ENCODE results near the gene TERT. TPM values are rescaled to one million over a fixed set of nuclear protein-coding genes. Genes with fewer than 3 reads are reported as not detected.

The TERT gene
- polyA plus RNA-seq, 1 donor from 2014 or later, result not detected

GRCh38 chr5:1278656-1279442 is 16.0 kb downstream of the TERT start:
- Histone ChIP-seq H3K27me3 (ENCODE audit: insufficient read depth, low read depth, low read length) (no peaks in the 10 kb centered on the region), H3K4me2 (ENCODE audit: low read length) (no peak overlapping the region), H3K9me2 (ENCODE audit: insufficient read depth, low read length) (no peaks in the 10 kb centered on the region), H3K27ac (ENCODE audit: low read length) (no peak overlapping the region), H3K36me3 (ENCODE audit: insufficient read depth, low read length) (no peaks in the 10 kb centered on the region), H3K9ac (ENCODE audit: low read length) (no peak overlapping the region), H3K9me3 (ENCODE audit: low read length) (no peaks in the 10 kb centered on the region), H3K79me2 (replicated peaks; ENCODE audit: insufficient read depth, low read length) (no peaks in the 10 kb centered on the region), H3F3A (ENCODE audit: insufficient read depth, low read length, poor library complexity, severe bottlenecking) (no peaks in the 10 kb centered on the region), H4K20me1 (ENCODE audit: insufficient read depth) (no peaks in the 10 kb centered on the region), H3K4me3 (ENCODE audit: low read length) (no peak overlapping the region), H2AFZ (ENCODE audit: low read depth, low read length) (no peak overlapping the region)
- no peak for TF ChIP-seq MXI1 (conservative IDR thresholded peaks at IDR 0.05; ENCODE audit: poor library complexity, severe bottlenecking)
- TF ChIP-seq EP300 (conservative IDR thresholded peaks at IDR 0.05; ENCODE audit: poor library complexity, severe bottlenecking), result no peak
- TF ChIP-seq REST (IDR thresholded peaks at IDR 0.05; ENCODE audit: borderline replicate concordance), result no peak
- TF ChIP-seq CTCF (IDR thresholded peaks at IDR 0.05; ENCODE audit: poor library complexity, severe bottlenecking), result no peak
- no peak for TF ChIP-seq SMC3 (conservative IDR thresholded peaks at IDR 0.05; ENCODE audit: poor library complexity)
- no peak for TF ChIP-seq TAF1 (IDR thresholded peaks at IDR 0.05; ENCODE audit: low read depth)
- no peak for TF ChIP-seq POLR2AphosphoS5 (IDR thresholded peaks at IDR 0.05)
- TF ChIP-seq RAD21 (conservative IDR thresholded peaks at IDR 0.05), result no peak
- TF ChIP-seq EZH2 (IDR thresholded peaks at IDR 0.05; ENCODE audit: borderline replicate concordance, insufficient read depth, low read length, poor library complexity, severe bottlenecking), result no peak

GRCh38 chr5:1278216-1278615 is 16.7 kb downstream of the TERT start:
- H3K4me3 ChIP-seq (ENCODE audit: low read length), result no peak overlapping the region
- H3K27me3 ChIP-seq (ENCODE audit: insufficient read depth, low read depth, low read length), result no peaks in the 10 kb centered on the region
- no peak overlapping the region for H3K4me2 ChIP-seq (ENCODE audit: low read length)

More at GRCh38 chr5:1278216-1278615, 16.7 kb downstream of the TERT start:
- Histone ChIP-seq H3K9me3 (ENCODE audit: low read length) (no peaks in the 10 kb centered on the region), H3K9ac (ENCODE audit: low read length) (no peak overlapping the region), H3K79me2 (replicated peaks; ENCODE audit: insufficient read depth, low read length) (no peaks in the 10 kb centered on the region), H3K36me3 (ENCODE audit: insufficient read depth, low read length) (no peaks in the 10 kb centered on the region), H3F3A (ENCODE audit: insufficient read depth, low read length, poor library complexity, severe bottlenecking) (no peaks in the 10 kb centered on the region), H3K9me2 (ENCODE audit: insufficient read depth, low read length) (no peaks in the 10 kb centered on the region), H3K27ac (ENCODE audit: low read length) (no peak overlapping the region), H2AFZ (ENCODE audit: low read depth, low read length) (no peak overlapping the region), H4K20me1 (ENCODE audit: insufficient read depth) (no peaks in the 10 kb centered on the region)
- no peak for TF ChIP-seq CTCF (IDR thresholded peaks at IDR 0.05; ENCODE audit: poor library complexity, severe bottlenecking)
- TF ChIP-seq SMC3 (conservative IDR thresholded peaks at IDR 0.05; ENCODE audit: poor library complexity), result no peak
- no peak for TF ChIP-seq REST (IDR thresholded peaks at IDR 0.05; ENCODE audit: borderline replicate concordance)
- no peak for TF ChIP-seq EZH2 (IDR thresholded peaks at IDR 0.05; ENCODE audit: borderline replicate concordance, insufficient read depth, low read length, poor library complexity, severe bottlenecking)
- TF ChIP-seq EP300 (conservative IDR thresholded peaks at IDR 0.05; ENCODE audit: poor library complexity, severe bottlenecking), result no peak
- no peak for TF ChIP-seq POLR2AphosphoS5 (IDR thresholded peaks at IDR 0.05)
- no peak for TF ChIP-seq RAD21 (conservative IDR thresholded peaks at IDR 0.05)
- no peak for TF ChIP-seq TAF1 (IDR thresholded peaks at IDR 0.05; ENCODE audit: low read depth)
- TF ChIP-seq MXI1 (conservative IDR thresholded peaks at IDR 0.05; ENCODE audit: poor library complexity, severe bottlenecking), result no peak

Data from neural cell (in vitro differentiated cells).